HUES48 (cell line): ENCODE results near the gene XRCC5.

Experiments
- H3K27ac ChIP-seq: one replicate; pipeline ENCODE4 v1.7.0; 2013; ENCODE audit warnings: low read depth, low read length, inconsistent platforms
- H3K27me3 ChIP-seq: 2 replicates; pipeline ENCODE4 v1.6.1; 2013; ENCODE audit warnings: mild to moderate bottlenecking, low read length; ENCODE audit not compliant: control insufficient read depth, insufficient read depth
- H3K36me3 ChIP-seq: 2 replicates; pipeline ENCODE4 v1.6.1; 2013; ENCODE audit warnings: low read length; ENCODE audit not compliant: control insufficient read depth, insufficient read depth
- H3K4me1 ChIP-seq: 2 replicates; pipeline ENCODE4 v1.6.1; 2013; ENCODE audit warnings: mild to moderate bottlenecking, low read length; ENCODE audit not compliant: control insufficient read depth, insufficient read depth
- H3K4me3 ChIP-seq: 2 replicates; pipeline ENCODE4 v1.5.1; 2013; ENCODE audit warnings: mild to moderate bottlenecking, low read depth, low read length
- H3K9ac ChIP-seq: 2 replicates; pipeline ENCODE4 v1.6.1; 2013; ENCODE audit warnings: mild to moderate bottlenecking, low read depth, low read length, moderate library complexity
- H3K9me3 ChIP-seq: 2 replicates; pipeline ENCODE4 v1.6.1; 2013; ENCODE audit warnings: low read length; ENCODE audit not compliant: control insufficient read depth, insufficient read depth

Gene XRCC5

DNA sequence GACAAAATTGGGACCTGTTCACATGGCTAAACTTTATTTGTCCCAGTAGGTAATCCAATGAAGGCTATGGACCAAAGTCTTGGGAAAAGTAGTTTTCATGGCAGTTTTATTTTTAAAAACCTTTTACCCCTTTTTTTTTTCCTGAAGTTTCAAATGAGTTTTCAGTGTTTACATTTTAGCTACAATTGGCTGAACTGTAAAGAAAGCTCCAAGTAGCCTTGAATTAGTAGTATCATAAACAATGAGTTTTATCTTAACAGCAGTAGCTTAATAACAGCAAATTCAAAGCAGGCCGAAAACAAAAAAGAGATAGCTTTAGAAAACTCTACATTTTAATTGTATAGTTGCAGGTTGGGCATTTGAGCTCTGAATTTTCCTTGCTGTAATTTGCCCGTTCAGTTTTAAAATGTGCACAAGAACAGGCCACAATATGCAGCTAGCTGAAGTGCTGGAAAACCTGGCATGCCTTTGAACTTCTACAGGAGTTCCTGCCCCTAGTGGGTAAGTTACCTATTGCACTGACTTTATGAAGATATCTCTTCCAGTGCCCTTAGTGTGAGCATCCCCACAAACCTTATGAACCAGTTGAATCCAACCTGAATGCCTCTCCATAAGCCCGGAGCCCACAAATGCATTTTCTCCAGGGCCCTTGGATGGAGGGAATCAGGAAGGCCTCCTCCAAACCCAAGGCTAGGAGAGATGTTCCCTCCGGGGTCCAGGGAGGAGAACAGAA is 106.7 kb downstream of the XRCC5 start:
- no peak overlapping the region for H3K9ac ChIP-seq
- no peaks in the 10 kb centered on the region for H3K4me1 ChIP-seq
- H3K9me3 ChIP-seq = no peaks in the 10 kb centered on the region
- H3K27me3 ChIP-seq = no peaks in the 10 kb centered on the region
- no peak overlapping the region for H3K4me3 ChIP-seq
- H3K27ac ChIP-seq = no peak overlapping the region
- H3K36me3 ChIP-seq = peaks cover 9% of the 10 kb centered on the region; the same call in 1 of the 2 replicates

DNA sequence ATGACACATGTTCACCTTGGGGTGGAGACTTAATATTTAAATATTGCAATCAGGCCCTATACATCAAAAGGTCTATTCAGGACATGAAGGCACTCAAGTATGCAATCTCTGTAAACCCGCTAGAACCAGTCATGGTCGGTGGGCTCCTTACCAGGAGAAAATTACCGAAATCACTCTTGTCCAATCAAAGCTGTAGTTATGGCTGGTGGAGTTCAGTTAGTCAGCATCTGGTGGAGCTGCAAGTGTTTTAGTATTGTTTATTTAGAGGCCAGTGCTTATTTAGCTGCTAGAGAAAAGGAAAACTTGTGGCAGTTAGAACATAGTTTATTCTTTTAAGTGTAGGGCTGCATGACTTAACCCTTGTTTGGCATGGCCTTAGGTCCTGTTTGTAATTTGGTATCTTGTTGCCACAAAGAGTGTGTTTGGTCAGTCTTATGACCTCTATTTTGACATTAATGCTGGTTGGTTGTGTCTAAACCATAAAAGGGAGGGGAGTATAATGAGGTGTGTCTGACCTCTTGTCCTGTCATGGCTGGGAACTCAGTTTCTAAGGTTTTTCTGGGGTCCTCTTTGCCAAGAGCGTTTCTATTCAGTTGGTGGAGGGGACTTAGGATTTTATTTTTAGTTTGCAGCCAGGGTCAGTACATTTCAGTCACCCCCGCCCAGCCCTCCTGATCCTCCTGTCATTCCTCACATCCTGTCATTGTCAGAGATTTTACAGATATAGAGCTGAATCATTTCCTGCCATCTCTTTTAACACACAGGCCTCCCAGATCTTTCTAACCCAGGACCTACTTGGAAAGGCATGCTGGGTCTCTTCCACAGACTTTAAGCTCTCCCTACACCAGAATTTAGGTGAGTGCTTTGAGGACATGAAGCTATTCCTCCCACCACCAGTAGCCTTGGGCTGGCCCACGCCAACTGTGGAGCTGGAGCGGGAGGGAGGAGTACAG is 108.1 kb downstream of the XRCC5 start:
- no peaks in the 10 kb centered on the region for H3K36me3 ChIP-seq
- no peak overlapping the region for H3K27ac ChIP-seq
- H3K9me3 ChIP-seq = no peaks in the 10 kb centered on the region
- no peak overlapping the region for H3K9ac ChIP-seq
- H3K27me3 ChIP-seq = no peaks in the 10 kb centered on the region
- no peak overlapping the region for H3K4me3 ChIP-seq
- no peaks in the 10 kb centered on the region for H3K4me1 ChIP-seq

DNA sequence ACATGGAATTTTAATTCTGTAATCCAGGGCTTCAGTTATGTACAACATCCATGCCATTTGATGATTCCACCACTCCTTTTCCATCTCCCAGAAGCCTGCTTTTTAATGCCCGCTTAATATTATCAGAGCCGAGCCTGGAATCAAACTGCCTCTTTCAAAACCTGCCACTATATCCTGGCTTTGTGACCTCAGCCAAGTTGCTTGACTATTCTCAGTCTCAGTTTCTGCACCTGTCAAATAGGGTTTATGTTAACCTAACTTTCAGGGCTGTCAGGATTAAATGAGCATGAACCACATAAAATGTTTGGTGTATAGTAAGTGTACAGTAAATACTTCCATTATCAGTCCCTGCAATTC is 108.7 kb downstream of the XRCC5 start:
- no peak overlapping the region for H3K27ac ChIP-seq
- H3K4me1 ChIP-seq = no peaks in the 10 kb centered on the region
- no peak overlapping the region for H3K4me3 ChIP-seq
- no peaks in the 10 kb centered on the region for H3K9me3 ChIP-seq
- no peaks in the 10 kb centered on the region for H3K27me3 ChIP-seq
- H3K9ac ChIP-seq = no peak overlapping the region
- H3K36me3 ChIP-seq = no peaks in the 10 kb centered on the region

DNA sequence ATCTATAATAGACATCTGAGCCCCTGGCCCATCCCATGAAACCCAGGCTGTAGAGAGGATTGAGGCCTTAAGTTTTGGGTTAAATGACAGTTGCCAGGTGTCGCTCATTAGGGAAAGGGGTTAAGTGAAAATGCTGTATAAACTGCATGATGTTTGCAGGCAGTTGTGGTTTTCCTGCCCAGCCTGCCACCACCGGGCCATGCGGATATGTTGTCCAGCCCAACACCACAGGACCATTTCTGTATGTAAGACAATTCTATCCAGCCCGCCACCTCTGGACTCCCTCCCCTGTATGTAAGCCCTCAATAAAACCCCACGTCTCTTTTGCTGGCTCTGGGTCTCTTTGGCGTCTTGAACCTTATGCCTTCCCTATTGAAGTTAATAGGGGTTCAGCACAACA is 110.7 kb downstream of the XRCC5 start:
- Histone ChIP-seq H3K9me3 (no peaks in the 10 kb centered on the region), H3K36me3 (no peaks in the 10 kb centered on the region), H3K4me3 (no peak overlapping the region), H3K4me1 (no peaks in the 10 kb centered on the region), H3K9ac (no peak overlapping the region), H3K27ac (no peak overlapping the region), H3K27me3 (no peaks in the 10 kb centered on the region)

DNA sequence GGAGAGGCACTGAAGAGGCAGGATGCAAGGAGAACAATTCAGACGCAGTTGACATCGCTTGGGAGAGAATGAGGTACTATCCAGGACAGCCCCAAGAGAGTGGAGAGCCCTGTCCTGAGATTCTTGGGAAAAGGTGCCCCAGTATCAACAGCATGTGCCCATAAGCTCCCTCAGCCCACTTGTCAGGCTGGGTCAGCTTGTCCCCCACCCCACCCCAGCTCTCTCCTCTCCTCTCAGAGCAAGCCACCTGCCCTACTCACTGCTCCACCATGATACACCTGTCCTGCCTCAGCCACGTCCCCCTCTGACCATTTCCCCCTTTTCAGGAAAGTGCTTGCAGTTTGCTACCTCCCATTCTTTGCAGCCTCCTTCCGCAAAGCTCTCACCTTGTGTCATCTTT is 111.8 kb downstream of the XRCC5 start:
- Histone ChIP-seq H3K36me3 (no peaks in the 10 kb centered on the region), H3K27ac (no peak overlapping the region), H3K4me3 (no peak overlapping the region), H3K9ac (no peak overlapping the region), H3K27me3 (no peaks in the 10 kb centered on the region), H3K9me3 (no peaks in the 10 kb centered on the region), H3K4me1 (no peaks in the 10 kb centered on the region)

DNA sequence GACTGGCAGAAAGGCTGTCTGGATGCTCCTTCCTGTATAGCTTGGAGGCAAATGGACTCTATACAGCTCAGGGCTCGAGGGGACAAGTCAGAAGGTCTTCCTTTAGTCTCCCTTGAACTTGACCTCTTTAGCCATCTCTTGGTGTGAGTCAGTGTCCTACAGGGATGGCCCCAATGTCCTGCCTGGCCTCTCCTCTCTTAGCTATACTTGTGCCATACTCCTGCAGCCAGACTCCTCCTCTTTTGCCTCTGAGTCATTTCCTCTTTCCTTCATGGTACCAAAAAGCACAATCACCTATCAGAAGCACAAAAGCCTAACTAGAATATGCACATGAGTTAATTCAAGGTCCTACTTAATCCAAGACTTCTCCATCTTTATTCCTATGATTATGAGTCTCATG is 112.7 kb downstream of the XRCC5 start:
- Histone ChIP-seq H3K9ac (no peak overlapping the region), H3K27me3 (no peaks in the 10 kb centered on the region), H3K4me1 (no peaks in the 10 kb centered on the region), H3K9me3 (no peaks in the 10 kb centered on the region), H3K4me3 (no peak overlapping the region), H3K27ac (no peak overlapping the region), H3K36me3 (no peaks in the 10 kb centered on the region)

DNA sequence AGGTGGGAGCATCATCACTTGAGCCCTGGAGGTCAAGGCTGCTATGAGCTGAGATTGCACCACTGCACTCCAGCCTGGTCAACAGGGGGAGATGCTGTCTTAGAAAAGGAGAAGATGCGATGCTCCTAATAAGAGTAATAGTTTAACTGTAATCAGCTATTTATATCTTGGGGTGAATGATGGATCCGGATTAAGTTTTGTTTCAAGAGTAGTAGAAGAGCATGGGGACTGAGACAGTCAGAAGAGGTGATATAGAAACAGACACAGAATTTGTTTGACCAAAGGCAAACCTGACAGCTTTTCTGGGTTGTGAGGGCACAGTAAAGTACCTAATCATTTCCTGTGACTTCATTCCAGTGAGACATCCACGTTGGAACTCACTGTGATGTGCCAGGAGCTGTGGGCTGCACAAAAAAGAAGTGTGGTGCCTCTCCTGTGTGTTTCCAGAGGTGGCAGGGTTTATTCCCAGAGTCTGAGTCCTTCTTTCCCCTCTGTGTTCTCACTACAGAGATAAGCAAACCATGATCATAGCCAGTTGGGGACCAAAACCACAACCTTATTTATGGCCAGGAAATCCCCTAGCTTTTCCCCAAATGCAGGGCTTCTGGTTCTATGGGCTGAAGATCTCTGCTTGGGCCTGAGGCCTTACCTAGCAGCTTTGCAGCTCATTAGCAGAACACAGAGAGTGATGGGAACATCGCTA is 113.7 kb downstream of the XRCC5 start:
- no peaks in the 10 kb centered on the region for H3K36me3 ChIP-seq
- H3K9ac ChIP-seq = no peak overlapping the region
- H3K27ac ChIP-seq = no peak overlapping the region
- H3K27me3 ChIP-seq = no peaks in the 10 kb centered on the region
- no peaks in the 10 kb centered on the region for H3K4me1 ChIP-seq
- no peaks in the 10 kb centered on the region for H3K9me3 ChIP-seq
- H3K4me3 ChIP-seq = no peak overlapping the region

DNA sequence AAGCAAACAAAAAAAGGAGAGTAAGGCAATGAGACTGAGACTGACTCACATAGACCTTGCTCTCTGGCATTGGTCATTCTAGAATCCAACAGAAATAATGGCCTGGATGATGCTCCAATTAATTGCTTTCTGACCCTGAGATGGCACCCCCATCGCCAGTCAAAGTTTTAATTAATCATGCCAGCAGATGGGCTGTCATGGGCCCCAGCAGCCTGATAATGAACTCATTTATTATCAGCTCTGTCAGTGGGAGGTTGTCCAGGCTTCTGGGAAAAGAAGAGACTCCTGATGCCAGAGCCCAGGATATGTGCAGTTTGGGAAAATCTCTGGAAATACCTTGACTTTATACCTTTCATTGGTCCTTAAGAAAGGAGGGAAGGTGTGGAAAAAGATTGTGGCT is 115.2 kb downstream of the XRCC5 start:
- Histone ChIP-seq H3K4me1 (no peaks in the 10 kb centered on the region; the same call in 1 of the 2 replicates), H3K27me3 (no peaks in the 10 kb centered on the region), H3K9ac (no peak overlapping the region)

DNA sequence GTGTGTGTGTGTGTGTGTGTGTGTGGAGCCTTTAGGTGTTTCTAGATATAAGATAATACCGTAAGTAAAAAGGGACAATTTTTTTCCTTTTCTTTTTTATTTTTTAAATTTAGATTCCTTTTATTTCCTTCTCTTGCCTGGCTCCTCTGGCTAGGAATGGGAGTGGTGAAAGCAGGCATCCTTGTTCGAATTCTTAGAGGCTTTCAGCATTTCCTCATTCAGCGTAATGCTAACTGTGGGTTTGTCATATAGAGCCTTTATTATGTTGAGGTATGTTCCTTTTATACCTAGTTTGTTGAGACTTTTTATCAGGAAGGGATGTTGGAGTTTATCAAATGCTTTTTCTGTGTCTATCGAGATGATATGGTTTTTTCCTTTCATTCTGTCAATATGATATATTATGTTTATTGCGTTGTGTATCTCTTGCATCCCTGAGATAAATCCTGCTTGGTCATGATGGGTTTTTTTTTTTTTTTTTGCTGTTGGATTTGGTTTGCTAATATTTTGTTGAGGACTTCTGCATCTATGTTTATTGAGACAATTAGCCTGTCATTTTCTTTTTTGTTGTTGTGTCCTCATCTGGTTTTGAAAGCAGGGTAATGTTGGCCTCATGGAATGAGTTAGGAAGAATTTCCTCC is 120.2 kb downstream of the XRCC5 start:
- H3K36me3 ChIP-seq = no peaks in the 10 kb centered on the region
- H3K27ac ChIP-seq = no peak overlapping the region
- H3K9ac ChIP-seq = no peak overlapping the region
- H3K4me3 ChIP-seq = no peak overlapping the region
- H3K27me3 ChIP-seq = no peaks in the 10 kb centered on the region
- no peaks in the 10 kb centered on the region; the same call in 1 of the 2 replicates for H3K4me1 ChIP-seq
- peaks cover 2% of the 10 kb centered on the region; the same call in 1 of the 2 replicates for H3K9me3 ChIP-seq

More for the DNA sequence above, 115.2 kb downstream of the XRCC5 start:
- Histone ChIP-seq H3K9me3 (no peaks in the 10 kb centered on the region), H3K4me3 (no peak overlapping the region), H3K27ac (no peak overlapping the region), H3K36me3 (no peaks in the 10 kb centered on the region)

DNA sequence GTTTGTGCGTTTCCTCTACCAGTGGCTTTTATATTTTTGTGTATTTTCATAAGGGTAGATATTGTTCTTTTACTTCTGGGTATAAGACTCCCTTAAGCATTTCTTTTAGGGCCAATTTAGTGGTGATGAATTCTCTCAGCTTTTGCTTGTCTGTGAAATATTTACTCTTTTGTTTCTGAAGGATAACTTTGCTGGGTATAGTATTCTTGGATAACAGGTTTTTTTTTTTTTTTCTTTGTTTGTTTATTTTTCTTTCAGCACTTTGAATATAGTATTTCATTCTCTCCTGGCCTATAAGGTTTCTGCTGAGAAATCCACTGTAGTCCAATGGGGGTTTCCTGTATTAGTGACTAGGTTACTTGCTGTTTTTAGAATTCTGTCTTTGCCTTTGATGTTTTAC is 122.7 kb downstream of the XRCC5 start:
- Histone ChIP-seq H3K9ac (no peak overlapping the region), H3K27ac (no peak overlapping the region), H3K27me3 (no peaks in the 10 kb centered on the region), H3K36me3 (no peaks in the 10 kb centered on the region), H3K9me3 (peaks cover 2% of the 10 kb centered on the region; the same call in 1 of the 2 replicates), H3K4me3 (no peak overlapping the region), H3K4me1 (no peaks in the 10 kb centered on the region; the same call in 1 of the 2 replicates)
